ENCODE results near the gene CTDSPL. TPM values are rescaled to one million over a fixed set of nuclear protein-coding genes. Genes with fewer than 3 reads are reported as not detected.

Gene CTDSPL
- total RNA-seq, 6 donors from 2014 or later, result 35.6 to 78.1 (median 55.5) TPM

GRCh38 chr3:37980462-37981347, 119.0 kb downstream of the CTDSPL start:
- Histone ChIP-seq H3K27ac (peak overlapping the region in 2 of 4 donors; percentile 1 to 7), H3K36me3 (peaks cover 5 to 40% (median 18%) of the 10 kb centered on the region in 4 donors), H3K27me3 (no peaks in the 10 kb centered on the region), H3K9me3 (no peaks in the 10 kb centered on the region), H3K4me1 (peaks cover 0 to 12% (median 1%) of the 10 kb centered on the region in 4 donors), H3K4me3 (no peak overlapping the region)
- ATAC-seq (ENCODE audit: low FRiP score in 2 of 2) (no peak), DNase-seq (no peak)
- 81 to 87% methylated on average over 8 to 14 of the region's 14 CpGs for WGBS, 2 donors
- no peak for TF ChIP-seq CTCF (IDR thresholded peaks at IDR 0.05)
- no peak for TF ChIP-seq POLR2AphosphoS5 (IDR thresholded peaks at IDR 0.05)
- no peak for TF ChIP-seq EP300 (IDR thresholded peaks at IDR 0.05)
- TF ChIP-seq POLR2A (IDR thresholded peaks at IDR 0.05), result no peak

- no peak for DNase-seq
- Histone ChIP-seq H3K9me3 (no peaks in the 10 kb centered on the region), H3K4me1 (peaks cover 5 to 18% (median 7%) of the 10 kb centered on the region in 4 donors), H3K27me3 (no peaks in the 10 kb centered on the region), H3K4me3 (no peak overlapping the region), H3K36me3 (peaks cover 5 to 34% (median 13%) of the 10 kb centered on the region in 4 donors), H3K27ac (no peak overlapping the region)
- WGBS, 2 donors, result 92 to 93% methylated on average over 2 of the region's 2 CpGs
- TF ChIP-seq POLR2A (IDR thresholded peaks at IDR 0.05) (no peak), EP300 (IDR thresholded peaks at IDR 0.05) (no peak), POLR2AphosphoS5 (IDR thresholded peaks at IDR 0.05) (no peak), CTCF (IDR thresholded peaks at IDR 0.05) (no peak)
- no peak for ATAC-seq (ENCODE audit: low FRiP score in 2 of 2)
These were observed 119.6 kb downstream of the CTDSPL start for GRCh38 chr3:37981348-37981664.

- Histone ChIP-seq H3K4me3 (no peak overlapping the region), H3K9me3 (no peaks in the 10 kb centered on the region), H3K36me3 (peaks cover 0 to 26% (median 10%) of the 10 kb centered on the region in 4 donors), H3K4me1 (peaks cover 10 to 25% (median 15%) of the 10 kb centered on the region in 4 donors), H3K27me3 (no peaks in the 10 kb centered on the region), H3K27ac (no peak overlapping the region)
- TF ChIP-seq EP300 (IDR thresholded peaks at IDR 0.05) (no peak), POLR2AphosphoS5 (IDR thresholded peaks at IDR 0.05) (no peak), CTCF (IDR thresholded peaks at IDR 0.05) (no peak), POLR2A (IDR thresholded peaks at IDR 0.05) (no peak)
- DNase-seq (no peak), ATAC-seq (ENCODE audit: low FRiP score in 2 of 2) (no peak)
- WGBS, 2 donors, result 30 to 74% methylated on average over 1 of the region's 1 CpG
These were observed 120.7 kb downstream of the CTDSPL start for GRCh38 chr3:37982331-37982730.

- H3K4me3 ChIP-seq, result no peak overlapping the region
- ATAC-seq (ENCODE audit: low FRiP score in 2 of 2) (no peak), DNase-seq (no peak)
- no peaks in the 10 kb centered on the region for H3K9me3 ChIP-seq
- peaks cover 10 to 34% (median 18%) of the 10 kb centered on the region in 4 donors for H3K4me1 ChIP-seq
- no peak for TF ChIP-seq POLR2AphosphoS5 (IDR thresholded peaks at IDR 0.05)
- TF ChIP-seq EP300 (IDR thresholded peaks at IDR 0.05), result no peak
- no peak for TF ChIP-seq POLR2A (IDR thresholded peaks at IDR 0.05)
- no peak for TF ChIP-seq CTCF (IDR thresholded peaks at IDR 0.05)
- H3K27ac ChIP-seq, result no peak overlapping the region
- H3K36me3 ChIP-seq, result peaks cover 0 to 26% (median 10%) of the 10 kb centered on the region in 4 donors
- no peaks in the 10 kb centered on the region for H3K27me3 ChIP-seq
- 57 to 67% methylated on average over 7 of the region's 7 CpGs for WGBS, 2 donors
These were observed 122.4 kb downstream of the CTDSPL start for GRCh38 chr3:37984051-37984450.
